Muscle layer of duodenum (tissue), 2 donors: Measurements from ENCODE around the gene PRKCZ.

ENCODE experiments used
- H3K27ac ChIP-seq: one replicate; pipeline ENCODE4 v1.7.0; 2013; ENCODE audit warnings: mild to moderate bottlenecking, low read length
- H3K27me3 ChIP-seq: one replicate; pipeline ENCODE4 v1.7.0; 2013; ENCODE audit warnings: low read depth, mild to moderate bottlenecking, control low read depth, low read length
- H3K36me3 ChIP-seq, 2 donors: one replicate each; pipeline ENCODE4 v1.7.0; 2013; ENCODE audit warnings: low read length in 2 of 2, control low read depth in 1 of 2, mild to moderate bottlenecking in 1 of 2; ENCODE audit not compliant: insufficient read depth in 2 of 2, control insufficient read depth in 1 of 2
- H3K4me1 ChIP-seq, 2 donors: one replicate each; pipeline ENCODE4 v1.7.0; 2013; ENCODE audit warnings: low read length in 2 of 2, mild to moderate bottlenecking in 2 of 2, control low read depth in 1 of 2, moderate library complexity in 1 of 2; ENCODE audit not compliant: insufficient read depth in 2 of 2, control insufficient read depth in 1 of 2
- H3K4me3 ChIP-seq, 2 donors: one replicate each; pipeline ENCODE4 v1.7.0; 2013; ENCODE audit warnings: low read length in 2 of 2, low read depth in 1 of 2, mild to moderate bottlenecking in 1 of 2
- H3K9me3 ChIP-seq, 2 donors: one replicate each; pipeline ENCODE4 v1.7.0; 2013; ENCODE audit warnings: low read length in 2 of 2, control low read depth in 1 of 2, mild to moderate bottlenecking in 1 of 2; ENCODE audit not compliant: control insufficient read depth in 1 of 2
- donor health status: healthy.

Gene PRKCZ

GRCh38 chr1:2165646-2166045 lies 115.4 kb downstream of the PRKCZ start:
- Histone ChIP-seq H3K4me1 (no peaks in the 10 kb centered on the region), H3K36me3 (no peaks in the 10 kb centered on the region), H3K27ac (no peak overlapping the region), H3K9me3 (peaks cover 0 to 5% of the 10 kb centered on the region in 2 donors), H3K4me3 (no peak overlapping the region), H3K27me3 (no peaks in the 10 kb centered on the region)

- H3K4me1 ChIP-seq: no peaks in the 10 kb centered on the region
- H3K36me3 ChIP-seq: no peaks in the 10 kb centered on the region
- no peaks in the 10 kb centered on the region for H3K27me3 ChIP-seq
- H3K27ac ChIP-seq: no peak overlapping the region
- H3K4me3 ChIP-seq: no peak overlapping the region
- H3K9me3 ChIP-seq: peaks cover 0 to 5% of the 10 kb centered on the region in 2 donors
Measured at GRCh38 chr1:2166254-2166653, 116.0 kb downstream of the PRKCZ start.

DNA sequence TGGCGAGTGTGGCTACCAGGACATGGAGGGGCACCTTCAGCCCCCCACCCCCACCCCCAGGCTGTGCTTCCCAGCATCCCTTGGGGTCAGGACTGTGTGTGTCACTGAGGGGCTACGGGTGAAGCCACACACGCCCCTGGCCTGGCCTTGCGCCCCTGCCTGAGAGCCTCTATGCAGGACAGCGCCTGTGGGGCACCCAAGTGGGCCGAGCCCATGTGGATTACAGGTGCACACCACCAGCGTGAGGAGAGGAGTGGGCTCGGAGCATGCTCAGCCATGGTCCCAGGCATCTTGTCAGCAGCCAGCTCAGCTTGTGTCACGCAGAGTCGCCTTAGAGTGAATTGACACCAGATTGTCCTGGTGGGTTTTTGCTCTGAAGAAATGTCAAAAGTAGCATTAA lies 116.5 kb downstream of the PRKCZ start:
- Histone ChIP-seq H3K36me3 (no peaks in the 10 kb centered on the region), H3K4me1 (no peaks in the 10 kb centered on the region), H3K9me3 (peaks cover 0 to 5% of the 10 kb centered on the region in 2 donors), H3K27me3 (no peaks in the 10 kb centered on the region), H3K27ac (no peak overlapping the region), H3K4me3 (no peak overlapping the region)

GRCh38 chr1:2168090-2168489 lies 117.9 kb downstream of the PRKCZ start:
- no peak overlapping the region for H3K4me3 ChIP-seq
- H3K27ac ChIP-seq: no peak overlapping the region
- no peaks in the 10 kb centered on the region for H3K36me3 ChIP-seq
- H3K27me3 ChIP-seq: no peaks in the 10 kb centered on the region
- peaks cover 0 to 5% of the 10 kb centered on the region in 2 donors for H3K9me3 ChIP-seq
- no peaks in the 10 kb centered on the region for H3K4me1 ChIP-seq

GRCh38 chr1:2168535-2168934 lies 118.3 kb downstream of the PRKCZ start:
- Histone ChIP-seq H3K4me3 (no peak overlapping the region), H3K27ac (no peak overlapping the region), H3K4me1 (no peaks in the 10 kb centered on the region), H3K9me3 (peaks cover 0 to 5% of the 10 kb centered on the region in 2 donors), H3K36me3 (no peaks in the 10 kb centered on the region), H3K27me3 (no peaks in the 10 kb centered on the region)

- Histone ChIP-seq H3K4me3 (no peak overlapping the region), H3K36me3 (no peaks in the 10 kb centered on the region), H3K4me1 (peaks cover 0 to 4% of the 10 kb centered on the region in 2 donors), H3K9me3 (peaks cover 0 to 2% of the 10 kb centered on the region in 2 donors), H3K27me3 (no peaks in the 10 kb centered on the region), H3K27ac (no peak overlapping the region)
Measured at GRCh38 chr1:2169200-2169836, 119.1 kb downstream of the PRKCZ start.

GRCh38 chr1:2170211-2170610 lies 120.0 kb downstream of the PRKCZ start:
- Histone ChIP-seq H3K9me3 (no peaks in the 10 kb centered on the region), H3K27ac (no peak overlapping the region), H3K4me1 (peaks cover 0 to 4% of the 10 kb centered on the region in 2 donors), H3K27me3 (no peaks in the 10 kb centered on the region), H3K36me3 (no peaks in the 10 kb centered on the region), H3K4me3 (no peak overlapping the region)

GRCh38 chr1:2172012-2172411 lies 121.8 kb downstream of the PRKCZ start:
- H3K27me3 ChIP-seq: no peaks in the 10 kb centered on the region
- H3K27ac ChIP-seq: no peak overlapping the region
- H3K36me3 ChIP-seq: no peaks in the 10 kb centered on the region
- H3K9me3 ChIP-seq: no peaks in the 10 kb centered on the region
- H3K4me1 ChIP-seq: peaks cover 0 to 4% of the 10 kb centered on the region in 2 donors
- H3K4me3 ChIP-seq: no peak overlapping the region

GRCh38 chr1:2172551-2173146 lies 122.4 kb downstream of the PRKCZ start:
- H3K4me1 ChIP-seq: peaks cover 0 to 4% of the 10 kb centered on the region in 2 donors
- no peaks in the 10 kb centered on the region for H3K36me3 ChIP-seq
- H3K9me3 ChIP-seq: no peaks in the 10 kb centered on the region
- H3K27ac ChIP-seq: no peak overlapping the region
- no peak overlapping the region for H3K4me3 ChIP-seq
- no peaks in the 10 kb centered on the region for H3K27me3 ChIP-seq

DNA sequence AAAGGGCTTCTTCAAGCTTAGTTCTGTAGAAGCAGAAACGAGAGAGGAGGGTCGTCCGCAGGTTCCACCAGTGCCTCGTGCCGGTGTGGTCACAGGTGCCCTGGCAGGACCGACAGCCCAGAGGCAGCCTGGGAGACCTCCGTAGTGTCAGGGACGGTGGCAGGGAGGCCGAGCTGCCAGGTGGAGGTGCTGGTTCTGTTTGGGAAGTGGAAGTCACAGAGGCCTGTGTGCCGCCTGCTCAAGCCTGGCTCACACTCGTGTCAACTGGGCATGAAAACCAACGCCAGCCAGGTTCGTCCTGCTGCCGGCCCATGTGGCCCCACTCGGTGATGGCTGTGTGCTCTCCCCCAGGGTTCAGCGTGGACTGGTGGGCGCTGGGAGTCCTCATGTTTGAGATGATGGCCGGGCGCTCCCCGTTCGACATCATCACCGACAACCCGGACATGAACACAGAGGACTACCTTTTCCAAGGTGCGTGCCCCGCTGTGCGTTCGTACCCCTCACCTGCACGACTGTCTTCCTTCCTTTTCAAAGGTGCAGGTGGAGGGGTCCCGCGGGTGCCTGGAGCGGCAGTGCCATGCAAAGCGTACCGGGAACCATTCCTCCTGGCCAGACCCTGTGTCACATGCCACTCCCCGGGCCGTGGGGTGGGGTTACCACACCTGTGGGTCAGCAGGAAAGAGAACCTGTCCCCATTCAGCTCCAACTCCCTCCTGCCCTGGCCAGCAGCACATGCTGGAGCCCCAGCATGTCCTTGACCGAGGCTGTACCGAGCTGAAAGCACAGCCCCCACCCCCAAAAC lies 123.5 kb downstream of the PRKCZ start:
- no peaks in the 10 kb centered on the region for H3K36me3 ChIP-seq
- H3K4me1 ChIP-seq: peaks cover 0 to 4% of the 10 kb centered on the region in 2 donors
- H3K27me3 ChIP-seq: no peaks in the 10 kb centered on the region
- peak overlapping the region in 1 of 2 donors; percentile 60 for H3K4me3 ChIP-seq
- no peaks in the 10 kb centered on the region for H3K9me3 ChIP-seq
- H3K27ac ChIP-seq: no peak overlapping the region

DNA sequence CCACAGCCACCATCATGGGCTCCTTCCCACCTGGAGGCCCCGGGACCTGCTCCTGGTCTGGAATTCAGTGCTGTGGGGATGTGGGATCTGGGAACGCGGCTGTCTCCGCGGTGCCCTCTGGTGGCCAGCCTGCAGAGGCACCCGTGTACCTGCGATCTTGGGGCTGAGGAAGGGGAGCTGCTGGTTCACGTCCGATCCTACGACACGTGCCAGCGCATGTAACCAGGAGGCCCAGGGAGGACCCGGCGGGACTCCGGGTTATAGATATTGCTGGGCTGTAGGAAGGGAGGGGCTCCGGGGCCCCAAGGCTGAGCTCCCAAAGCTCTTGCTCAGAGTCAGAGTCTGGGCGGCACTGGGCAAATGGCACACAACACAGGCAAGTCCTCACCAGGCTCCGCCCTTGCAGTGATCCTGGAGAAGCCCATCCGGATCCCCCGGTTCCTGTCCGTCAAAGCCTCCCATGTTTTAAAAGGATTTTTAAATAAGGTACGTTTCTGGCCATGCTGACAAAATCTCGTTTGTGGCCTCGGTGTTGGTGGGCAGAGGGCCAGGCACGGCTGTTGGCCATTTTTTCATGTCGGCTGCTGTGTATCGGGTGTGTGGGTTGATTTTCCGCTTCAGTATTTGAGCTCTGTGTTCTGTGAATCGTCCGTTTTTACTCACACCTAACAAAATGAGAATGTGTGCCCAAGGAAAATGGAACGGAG lies 124.3 kb downstream of the PRKCZ start:
- Histone ChIP-seq H3K27ac (no peak overlapping the region), H3K9me3 (no peaks in the 10 kb centered on the region), H3K4me3 (peak overlapping the region; percentile 60 to 64), H3K27me3 (no peaks in the 10 kb centered on the region), H3K36me3 (no peaks in the 10 kb centered on the region), H3K4me1 (peaks cover 0 to 4% of the 10 kb centered on the region in 2 donors)
